Stimulated activated CD4-positive, alpha-beta T cell treated with anti-CD3 and anti-CD28 coated beads, Interleukin-1b, Interleukin-23, amount 100 ng/mL, for 24 hours (primary cell): ENCODE data around the gene UQCC5.

ENCODE experiments used
- DNase-seq, 4 experiments: peaks; one replicate each; pipeline ENCODE4 v3.0.0-alpha.2; 2020; ENCODE audit warnings: low read depth in 4 of 4, low spot score in 1 of 4

UQCC5 gene

GRCh38 chr3:52532838-52533622, 3.4 kb upstream of the UQCC5 start:
- DNase-seq = peak in 1 of 4 experiments; percentile 15

GRCh38 chr3:52533623-52534280, 2.7 kb upstream of the UQCC5 start, which contains the start of gene NT5DC2:
Gene NT5DC2, minus strand, starts transcription at chr3:52533857. Its CDS starts 120 bp downstream, at chr3:52533737.
- peak; percentile 18 to 65 (median 40) for DNase-seq

- DNase-seq = no peak
These were observed 1.9 kb upstream of the UQCC5 start for GRCh38 chr3:52534281-52535183.

- DNase-seq = no peak
These were observed 844 bp upstream of the UQCC5 start for GRCh38 chr3:52535411-52536111.

GRCh38 chr3:52536112-52536368, 365 bp upstream of the UQCC5 start:
- no peak for DNase-seq

- DNase-seq = no peak
These were observed 788 bp downstream of the UQCC5 start for GRCh38 chr3:52537165-52537620.

- DNase-seq = no peak
These were observed 1.5 kb downstream of the UQCC5 start for GRCh38 chr3:52537726-52538421.

GRCh38 chr3:52539010-52539653, 2.7 kb downstream of the UQCC5 start:
- no peak for DNase-seq

GRCh38 chr3:52541050-52541449, 4.6 kb downstream of the UQCC5 start:
- DNase-seq = no peak

- DNase-seq = no peak
These were observed 8.5 kb downstream of the UQCC5 start for GRCh38 chr3:52544937-52545336.

- DNase-seq = no peak
These were observed 9.9 kb downstream of the UQCC5 start for GRCh38 chr3:52546111-52546901.

GRCh38 chr3:52547143-52547542, 10.7 kb downstream of the UQCC5 start:
- no peak for DNase-seq

GRCh38 chr3:52551118-52551517, 14.7 kb downstream of the UQCC5 start:
- no peak for DNase-seq

- no peak for DNase-seq
These were observed 15.7 kb downstream of the UQCC5 start for GRCh38 chr3:52552089-52552488.

GRCh38 chr3:52554026-52554755, 17.8 kb downstream of the UQCC5 start:
- no peak for DNase-seq

- no peak for DNase-seq
These were observed 18.7 kb downstream of the UQCC5 start for GRCh38 chr3:52555056-52555455.

- no peak for DNase-seq
These were observed 20.9 kb downstream of the UQCC5 start for GRCh38 chr3:52557011-52557960.
